WTC11 (cell line): ENCODE data around the gene PDE1C. TPM values are rescaled to one million over a fixed set of nuclear protein-coding genes. Genes with fewer than 3 reads are reported as not detected.

Experiments used
- ATAC-seq: fragments of 200-7000 bp; cut with Tn5 transposase; 2 replicates; pipeline ENCODE4 v1.10.0; 2021; ENCODE audit warnings: mild to moderate bottlenecking, moderate library complexity
- CTCF ChIA-PET: fragments of 300-600 bp; sonication (Branson Sonifier 250); formaldehyde crosslinking; loops from one replicate; lab custom pipeline; 2021; ENCODE audit warnings: antibody characterized with exemption; lab: Charles Lee
- POLR2A ChIA-PET: fragments of 350-600 bp; sonication (Branson Sonifier 250); formaldehyde crosslinking; loops from one replicate; lab custom pipeline; 2021; ENCODE audit warnings: antibody characterized with exemption; lab: Charles Lee
- DNase-seq: peaks from one replicate; pipeline ENCODE4 v3.0.0; 2021; ENCODE audit warnings: low spot score
- H3K27ac Mint-ChIP-seq: 2 replicates; pipeline ENCODE4 v1.8.0; 2021; ENCODE audit warnings: mixed read lengths
- H3K27me3 Mint-ChIP-seq: 2 replicates; pipeline ENCODE4 v1.8.0; 2021; ENCODE audit warnings: low read depth, mild to moderate bottlenecking, moderate library complexity, mixed read lengths
- H3K36me3 Mint-ChIP-seq: 2 replicates; pipeline ENCODE4 v1.8.0; 2021; ENCODE audit warnings: mixed read lengths
- H3K4me1 Mint-ChIP-seq: 2 replicates; pipeline ENCODE4 v1.8.0; 2022; ENCODE audit warnings: mixed read lengths
- H3K4me3 Mint-ChIP-seq: 2 replicates; pipeline ENCODE4 v1.8.0; 2021; ENCODE audit warnings: mild to moderate bottlenecking, moderate library complexity, mixed read lengths
- H3K9me3 Mint-ChIP-seq: 2 replicates; pipeline ENCODE4 v1.8.0; 2021; ENCODE audit warnings: mixed read lengths
- AFF4 ChIP-seq: sonication (generic); formaldehyde crosslinking; IDR thresholded peaks from 2 replicates; pipeline ENCODE4 v1.8.1; 2023; ENCODE audit warnings: mild to moderate bottlenecking, missing genetic modification reagents, borderline replicate concordance
- AR ChIP-seq: fragments of 250-450 bp; sonication (Bioruptor Pico); IDR thresholded peaks from 2 replicates; pipeline ENCODE4 v1.9.0; 2021; ENCODE audit warnings: mild to moderate bottlenecking
- ATF2 ChIP-seq: sonication (generic); formaldehyde crosslinking; IDR thresholded peaks from 2 replicates; pipeline ENCODE4 v1.8.1; 2022; ENCODE audit warnings: low read depth, missing genetic modification reagents, borderline replicate concordance
- E2F4 ChIP-seq: sonication (generic); formaldehyde crosslinking; IDR thresholded peaks from 2 replicates; pipeline ENCODE4 v1.8.1; 2022; ENCODE audit warnings: low read depth, mild to moderate bottlenecking, moderate library complexity, missing genetic modification reagents, borderline replicate concordance
- EMX1 ChIP-seq: fragments of 250-450 bp; sonication (Bioruptor Pico); IDR thresholded peaks from 2 replicates; pipeline ENCODE4 v1.8.0; 2021; ENCODE audit warnings: mild to moderate bottlenecking
- ERG ChIP-seq: fragments of 250-450 bp; sonication (Bioruptor Pico); IDR thresholded peaks from 2 replicates; pipeline ENCODE4 v1.8.0; 2021; ENCODE audit warnings: mild to moderate bottlenecking
- FOXJ3 ChIP-seq: sonication (generic); formaldehyde crosslinking; IDR thresholded peaks from 2 replicates; pipeline ENCODE4 v1.9.0; 2021; ENCODE audit warnings: missing genetic modification reagents, mild to moderate bottlenecking, borderline replicate concordance
- KAT7 ChIP-seq: sonication (generic); formaldehyde crosslinking; IDR thresholded peaks from 2 replicates; pipeline ENCODE4 v1.8.1; 2023; ENCODE audit warnings: missing genetic modification reagents, mild to moderate bottlenecking, borderline replicate concordance
- MLX ChIP-seq: sonication (generic); formaldehyde crosslinking; IDR thresholded peaks from 2 replicates; pipeline ENCODE4 v1.8.1; 2023; ENCODE audit warnings: mild to moderate bottlenecking, missing genetic modification reagents, moderate library complexity
- MXD4 ChIP-seq: fragments of 250-450 bp; sonication (Bioruptor Pico); IDR thresholded peaks from 2 replicates; pipeline ENCODE4 v1.8.0; 2021; ENCODE audit warnings: mild to moderate bottlenecking, moderate library complexity, borderline replicate concordance
- OVOL2 ChIP-seq: fragments of 250-450 bp; sonication (Bioruptor Pico); IDR thresholded peaks from 2 replicates; pipeline ENCODE4 v1.9.0; 2021; ENCODE audit warnings: mild to moderate bottlenecking, borderline replicate concordance
- PRDM15 ChIP-seq: sonication (generic); formaldehyde crosslinking; IDR thresholded peaks from 2 replicates; pipeline ENCODE4 v1.8.0; 2022; ENCODE audit warnings: missing genetic modification reagents
- PRRX2 ChIP-seq: fragments of 250-450 bp; sonication (Bioruptor Pico); IDR thresholded peaks from 2 replicates; pipeline ENCODE4 v1.8.0; 2021; ENCODE audit warnings: mild to moderate bottlenecking
- SMAD3 ChIP-seq: sonication (generic); formaldehyde crosslinking; IDR thresholded peaks from 2 replicates; pipeline ENCODE4 v1.8.0; 2022; ENCODE audit warnings: missing genetic modification reagents, mild to moderate bottlenecking, borderline replicate concordance
- TP53 ChIP-seq: sonication (generic); formaldehyde crosslinking; IDR thresholded peaks from 2 replicates; pipeline ENCODE4 v1.8.1; 2023; ENCODE audit warnings: mild to moderate bottlenecking, missing genetic modification reagents
- ZMAT4 ChIP-seq: fragments of 250-450 bp; sonication (Bioruptor Pico); IDR thresholded peaks from 2 replicates; pipeline ENCODE4 v1.9.0; 2021; ENCODE audit warnings: mild to moderate bottlenecking
- ZNF121 ChIP-seq: sonication (generic); formaldehyde crosslinking; IDR thresholded peaks from 2 replicates; pipeline ENCODE4 v1.8.0; 2023; ENCODE audit warnings: missing genetic modification reagents
- total RNA-seq: library from RNA; stranded (reverse); gene quantifications from 3 replicates; pipeline ENCODE4 v1.2.3, GENCODE V29; 2021

The PDE1C gene
- total RNA-seq, 1 experiment from 2014 or later = 0.55 TPM

GRCh38 chr7:32091608-32092210 lies 21.5 kb upstream of the PDE1C start:
- TF ChIP-seq MLX (CRISPR knock-in tag) (no peak), SMAD3 (CRISPR knock-in tag) (no peak), ZMAT4 (CRISPR knock-in tag) (no peak), AR (CRISPR knock-in tag) (no peak), ZNF121 (CRISPR knock-in tag) (no peak), AFF4 (CRISPR knock-in tag) (no peak), PRRX2 (CRISPR knock-in tag) (no peak), KAT7 (CRISPR knock-in tag) (no peak), OVOL2 (CRISPR knock-in tag) (no peak), FOXJ3 (no peak), TP53 (no peak)
- Mint-ChIP-seq H3K4me3 (no peak overlapping the region), H3K36me3 (no peaks in the 10 kb centered on the region), H3K27ac (no peak overlapping the region), H3K4me1 (no peaks in the 10 kb centered on the region), H3K27me3 (peaks cover 3% of the 10 kb centered on the region), H3K9me3 (no peaks in the 10 kb centered on the region)
- DNase-seq = no peak
- POLR2A ChIA-PET = no interaction called here
- ATAC-seq = no peak
- CTCF ChIA-PET = no interaction called here

GRCh38 chr7:32089678-32090077 lies 19.5 kb upstream of the PDE1C start:
- CTCF ChIA-PET = no interaction called here
- Mint-ChIP-seq H3K27ac (no peak overlapping the region), H3K9me3 (0 out of 2 replicates have a peak, but pooled peaks cover under 1% of the 10 kb centered on the region)
- TF ChIP-seq ATF2 (CRISPR knock-in tag) (no peak), E2F4 (CRISPR knock-in tag) (no peak), EMX1 (CRISPR knock-in tag) (no peak), MXD4 (no peak), SMAD3 (CRISPR knock-in tag) (no peak), ERG (CRISPR knock-in tag) (no peak), TP53 (no peak), PRDM15 (CRISPR knock-in tag) (no peak)

More at GRCh38 chr7:32089678-32090077, 19.5 kb upstream of the PDE1C start:
- H3K4me1 Mint-ChIP-seq = no peaks in the 10 kb centered on the region
- no peaks in the 10 kb centered on the region for H3K36me3 Mint-ChIP-seq
- DNase-seq (no peak), ATAC-seq (no peak)
- H3K27me3 Mint-ChIP-seq = peaks cover 3% of the 10 kb centered on the region
- H3K4me3 Mint-ChIP-seq = no peak overlapping the region
- POLR2A ChIA-PET = no interaction called here
